PC-3 (cell line): ENCODE data around the gene GPRIN3. TPM values are rescaled to one million over a fixed set of nuclear protein-coding genes. Genes with fewer than 3 reads are reported as not detected.

Source experiments
- ATAC-seq: fragments of 200-7000 bp; cut with Tn5 transposase; 2 replicates; pipeline ENCODE4 v1.9.1; 2020; ENCODE audit warnings: mild to moderate bottlenecking, moderate library complexity
- BruUV-seq: library from RNA; stranded (reverse); fragments of 400-500 nt; replicated peaks from 2 replicates; lab custom pipeline; 2021; lab: Mats Ljungman, UMichigan
- CTCF ChIA-PET: fragments of 300-600 bp; sonication (Branson Sonifier 250); formaldehyde crosslinking; loops from one replicate; lab custom pipeline; 2022; ENCODE audit warnings: antibody characterized with exemption; lab: Charles Lee
- POLR2A ChIA-PET: fragments of 300-600 bp; sonication (Branson Sonifier 250); formaldehyde crosslinking; loops from one replicate; lab custom pipeline; 2022; ENCODE audit warnings: antibody characterized with exemption; ENCODE audit not compliant: unreplicated experiment; lab: Charles Lee
- DNase-seq: peaks from one replicate; pipeline ENCODE4 v3.0.0-alpha.2; 2015
- H2AFZ ChIP-seq: fragments of 300-600 bp; sonication (generic); 2 replicates; pipeline ENCODE4 v1.6.0; 2016; ENCODE audit warnings: antibody characterized with exemption, low read length
- H3F3A ChIP-seq: fragments of 300-600 bp; sonication (generic); one replicate; pipeline ENCODE4 v1.6.0; 2017; ENCODE audit warnings: antibody characterized with exemption, low read length, control low read depth, mild to moderate bottlenecking; ENCODE audit not compliant: unreplicated experiment
- H3K27ac ChIP-seq: fragments of 300-600 bp; sonication (generic); 2 replicates; pipeline ENCODE4 v1.5.1; 2016; ENCODE audit warnings: mild to moderate bottlenecking, low read length
- H3K27me3 ChIP-seq: fragments of 300-600 bp; sonication (generic); 2 replicates; pipeline ENCODE4 v1.6.1; 2016; ENCODE audit warnings: low read length, mixed read lengths
- H3K36me3 ChIP-seq: fragments of 300-600 bp; sonication (generic); 2 replicates; pipeline ENCODE4 v1.6.1; 2016; ENCODE audit warnings: low read depth, mixed run types, low read length, mixed read lengths
- H3K4me1 ChIP-seq: fragments of 300-600 bp; sonication (generic); 2 replicates; pipeline ENCODE4 v1.5.1; 2016; ENCODE audit warnings: low read length; ENCODE audit not compliant: insufficient read depth
- H3K4me2 ChIP-seq: fragments of 300-600 bp; sonication (generic); 2 replicates; pipeline ENCODE4 v1.6.0; 2016; ENCODE audit warnings: low read length
- H3K4me3 ChIP-seq: fragments of 300-600 bp; sonication (generic); 2 replicates; pipeline ENCODE4 v1.5.1; 2016; ENCODE audit warnings: mild to moderate bottlenecking, low read length, mixed read lengths
- H3K79me2 ChIP-seq: fragments of 300-600 bp; sonication (generic); 2 replicates; pipeline ENCODE4 v1.6.1; 2017; ENCODE audit warnings: low read length, mixed read lengths
- H3K9ac ChIP-seq: fragments of 300-600 bp; sonication (generic); 2 replicates; pipeline ENCODE4 v1.6.0; 2016; ENCODE audit warnings: mild to moderate bottlenecking, low read length
- H3K9me2 ChIP-seq: fragments of 300-600 bp; sonication (generic); replicated peaks from 2 replicates; pipeline ENCODE4 v1.6.1; 2016; ENCODE audit warnings: mixed run types, low read length, mixed read lengths
- H3K9me3 ChIP-seq: fragments of 300-600 bp; sonication (generic); 2 replicates; pipeline ENCODE4 v1.6.1; 2016; ENCODE audit warnings: low read length, mixed read lengths
- H4K20me1 ChIP-seq: fragments of 300-600 bp; sonication (generic); 2 replicates; pipeline ENCODE4 v1.6.1; 2016; ENCODE audit warnings: low read length, mixed read lengths
- EZH2 ChIP-seq: fragments of 300-600 bp; sonication (generic); IDR thresholded peaks from one replicate; pipeline ENCODE4 v1.6.1; 2017; ENCODE audit warnings: antibody characterized with exemption, mild to moderate bottlenecking, low read length; ENCODE audit not compliant: unreplicated experiment
- EZH2phosphoT487 ChIP-seq: fragments of 300-600 bp; sonication (generic); IDR thresholded peaks from 2 replicates; pipeline ENCODE4 v1.6.1; 2018; ENCODE audit warnings: mild to moderate bottlenecking, antibody characterized with exemption, low read length, borderline replicate concordance
- intact Hi-C: fragments of 100-400 bp; cut with micrococcal nuclease; formaldehyde crosslinking; loops from 2 replicates; pipeline ENCODE4 v1.9.0; 2023
- total RNA-seq: library from RNA; depleted of rRNA; stranded (reverse); fragments of >200 nt; gene quantifications from 2 replicates; pipeline ENCODE4 v1.2.3, GENCODE V29; 2014
- TF ChIP-seq, protein P1 (sequence below): fragments of 300-600 bp; sonication (generic); conservative IDR thresholded peaks from 2 replicates; pipeline ENCODE4 v1.5.1; 2017; ENCODE audit warnings: antibody characterized with exemption, low read depth, mild to moderate bottlenecking, low read length

Gene GPRIN3
- total RNA-seq, 1 experiment from 2014 or later: not detected

- no peaks in the 10 kb centered on the region for H3K9me3 ChIP-seq
- no peak for ATAC-seq
- H3K4me3 ChIP-seq: no peak overlapping the region
- no peak overlapping the region for H3K4me2 ChIP-seq
- no peaks in the 10 kb centered on the region for H3K79me2 ChIP-seq
- no peak overlapping the region for H3K9ac ChIP-seq
- no peak overlapping the region for H3K27ac ChIP-seq
- ChIA-PET CTCF (no interaction called here), POLR2A (no interaction called here)
- H3K9me2 ChIP-seq: no peaks in the 10 kb centered on the region
- no peak for DNase-seq
- intact Hi-C loops: no loop called here
- H3F3A ChIP-seq: no peaks in the 10 kb centered on the region
- H2AFZ ChIP-seq: no peak overlapping the region
- BruUV-seq: no TSS peak
- no peak for TF ChIP-seq EZH2phosphoT487
- TF ChIP-seq EZH2: no peak
- TF ChIP-seq, protein P1, sequence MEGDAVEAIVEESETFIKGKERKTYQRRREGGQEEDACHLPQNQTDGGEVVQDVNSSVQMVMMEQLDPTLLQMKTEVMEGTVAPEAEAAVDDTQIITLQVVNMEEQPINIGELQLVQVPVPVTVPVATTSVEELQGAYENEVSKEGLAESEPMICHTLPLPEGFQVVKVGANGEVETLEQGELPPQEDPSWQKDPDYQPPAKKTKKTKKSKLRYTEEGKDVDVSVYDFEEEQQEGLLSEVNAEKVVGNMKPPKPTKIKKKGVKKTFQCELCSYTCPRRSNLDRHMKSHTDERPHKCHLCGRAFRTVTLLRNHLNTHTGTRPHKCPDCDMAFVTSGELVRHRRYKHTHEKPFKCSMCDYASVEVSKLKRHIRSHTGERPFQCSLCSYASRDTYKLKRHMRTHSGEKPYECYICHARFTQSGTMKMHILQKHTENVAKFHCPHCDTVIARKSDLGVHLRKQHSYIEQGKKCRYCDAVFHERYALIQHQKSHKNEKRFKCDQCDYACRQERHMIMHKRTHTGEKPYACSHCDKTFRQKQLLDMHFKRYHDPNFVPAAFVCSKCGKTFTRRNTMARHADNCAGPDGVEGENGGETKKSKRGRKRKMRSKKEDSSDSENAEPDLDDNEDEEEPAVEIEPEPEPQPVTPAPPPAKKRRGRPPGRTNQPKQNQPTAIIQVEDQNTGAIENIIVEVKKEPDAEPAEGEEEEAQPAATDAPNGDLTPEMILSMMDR: no peak
- no peaks in the 10 kb centered on the region for H3K4me1 ChIP-seq
- H3K36me3 ChIP-seq: no peaks in the 10 kb centered on the region
- H3K27me3 ChIP-seq: peaks cover 14% of the 10 kb centered on the region; the same call in 1 of the 2 replicates
- no peaks in the 10 kb centered on the region for H4K20me1 ChIP-seq
Measured at GRCh38 chr4:89316211-89316610, 8.6 kb upstream of the GPRIN3 start.

DNA sequence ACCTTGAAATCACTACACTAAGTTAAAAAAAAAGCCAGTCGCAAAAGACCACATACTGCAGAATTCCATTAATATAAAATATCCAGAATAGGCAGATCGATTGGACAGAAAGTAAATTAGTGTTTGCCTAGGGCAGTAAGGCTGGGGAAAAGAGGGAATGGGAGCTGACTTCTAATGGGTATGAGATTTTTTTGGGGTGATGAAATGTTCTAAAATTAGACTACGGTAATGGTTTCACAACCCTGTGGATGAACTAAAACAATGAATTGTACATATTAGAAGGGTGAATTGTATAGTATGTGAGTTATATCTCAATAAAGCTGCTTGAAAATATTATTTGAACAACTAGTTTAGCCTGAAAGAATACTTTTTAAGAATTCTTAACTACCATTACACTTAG, 6.7 kb upstream of the GPRIN3 start:
- H3K79me2 ChIP-seq: no peaks in the 10 kb centered on the region

GRCh38 chr4:89312066-89312465, 4.5 kb upstream of the GPRIN3 start:
- Histone ChIP-seq H3K36me3 (no peaks in the 10 kb centered on the region), H3K9ac (no peak overlapping the region), H3K27ac (no peak overlapping the region), H3K9me3 (no peaks in the 10 kb centered on the region), H3K4me2 (no peak overlapping the region), H3F3A (no peaks in the 10 kb centered on the region), H2AFZ (no peak overlapping the region), H3K9me2 (no peaks in the 10 kb centered on the region), H4K20me1 (no peaks in the 10 kb centered on the region), H3K4me3 (no peak overlapping the region), H3K4me1 (no peaks in the 10 kb centered on the region), H3K27me3 (peaks cover 32% of the 10 kb centered on the region), H3K79me2 (no peaks in the 10 kb centered on the region)
- no peak for DNase-seq
- ATAC-seq: no peak
- no peak for TF ChIP-seq EZH2phosphoT487
- no peak for TF ChIP-seq EZH2
- TF ChIP-seq, protein P1: no peak
- ChIA-PET CTCF (no interaction called here), POLR2A (no interaction called here)
- intact Hi-C loops: no loop called here
- BruUV-seq: no TSS peak

More for the DNA sequence above, 6.7 kb upstream of the GPRIN3 start:
- Histone ChIP-seq H3K27me3 (peaks cover 15% of the 10 kb centered on the region; the same call in 1 of the 2 replicates), H3K9me3 (no peaks in the 10 kb centered on the region), H3K27ac (no peak overlapping the region), H3K9me2 (no peaks in the 10 kb centered on the region), H4K20me1 (no peaks in the 10 kb centered on the region), H3K4me2 (no peak overlapping the region), H3F3A (no peaks in the 10 kb centered on the region), H3K9ac (no peak overlapping the region), H2AFZ (no peak overlapping the region), H3K4me3 (no peak overlapping the region), H3K36me3 (no peaks in the 10 kb centered on the region), H3K4me1 (no peaks in the 10 kb centered on the region)
- no peak for DNase-seq
- ChIA-PET POLR2A (no interaction called here), CTCF (no interaction called here)
- ATAC-seq: no peak
- no peak for TF ChIP-seq EZH2phosphoT487
- TF ChIP-seq EZH2: no peak
- TF ChIP-seq, protein P1: no peak
- intact Hi-C loops: no loop called here
- BruUV-seq: no TSS peak
